Trophoblast cell (in vitro differentiated cells and primary cell): ENCODE data around the gene PRR14L.

Experiments
- DNase-seq, 2 donors: peaks; one replicate each; pipeline ENCODE4 v3.0.0-alpha.2; 2016
- H2AFZ ChIP-seq: 2 replicates; pipeline ENCODE4 v1.6.1; 2013; ENCODE audit warnings: low read length, moderate library complexity, mild to moderate bottlenecking; ENCODE audit not compliant: insufficient read depth, poor library complexity
- H2AK5ac ChIP-seq: 2 replicates; pipeline ENCODE4 v1.6.1; 2013; ENCODE audit warnings: mild to moderate bottlenecking, low read length
- H2BK120ac ChIP-seq: 2 replicates; pipeline ENCODE4 v1.6.1; 2013; ENCODE audit warnings: low read length, mild to moderate bottlenecking, moderate library complexity; ENCODE audit not compliant: insufficient read depth, poor library complexity
- H2BK12ac ChIP-seq: 2 replicates; pipeline ENCODE4 v1.6.1; 2013; ENCODE audit warnings: mild to moderate bottlenecking, low read length, moderate library complexity
- H2BK5ac ChIP-seq: 2 replicates; pipeline ENCODE4 v1.6.1; 2013; ENCODE audit warnings: low read length, low read depth, moderate library complexity, mild to moderate bottlenecking; ENCODE audit not compliant: poor library complexity
- H3K14ac ChIP-seq: 2 replicates; pipeline ENCODE4 v1.6.1; 2013; ENCODE audit warnings: mild to moderate bottlenecking, low read length
- H3K18ac ChIP-seq: 2 replicates; pipeline ENCODE4 v1.6.1; 2013; ENCODE audit warnings: mild to moderate bottlenecking, low read length
- H3K23ac ChIP-seq: 2 replicates; pipeline ENCODE4 v1.6.1; 2013; ENCODE audit warnings: low read length
- H3K27ac ChIP-seq: 2 replicates; pipeline ENCODE4 v1.5.1; 2013; ENCODE audit warnings: low read depth, mild to moderate bottlenecking, inconsistent platforms, low read length, moderate library complexity
- H3K27me3 ChIP-seq: 2 replicates; pipeline ENCODE4 v1.6.1; 2013; ENCODE audit warnings: inconsistent platforms, mild to moderate bottlenecking, low read length, moderate library complexity; ENCODE audit not compliant: insufficient read depth
- H3K36me3 ChIP-seq, 2 experiments: 1 replicate in 1 of 2; 2 replicates in 1 of 2; pipeline ENCODE4 v1.6.1; 2013; ENCODE audit warnings: low read length in 2 of 2, mild to moderate bottlenecking in 2 of 2, moderate library complexity in 1 of 2; ENCODE audit not compliant: insufficient read depth in 2 of 2, control insufficient read depth in 1 of 2
- H3K4ac ChIP-seq: 2 replicates; pipeline ENCODE4 v1.6.1; 2013; ENCODE audit warnings: low read depth, mild to moderate bottlenecking, low read length, moderate library complexity
- H3K4me1 ChIP-seq, 2 experiments: 1 replicate in 1 of 2; 2 replicates in 1 of 2; pipeline ENCODE4 v1.6.1; 2013; ENCODE audit warnings: low read length in 2 of 2, mild to moderate bottlenecking in 2 of 2, moderate library complexity in 1 of 2; ENCODE audit not compliant: insufficient read depth in 2 of 2, control insufficient read depth in 1 of 2
- H3K4me2 ChIP-seq: 2 replicates; pipeline ENCODE4 v1.6.1; 2013; ENCODE audit warnings: inconsistent platforms, mild to moderate bottlenecking, low read length, moderate library complexity
- H3K4me3 ChIP-seq: 2 replicates; pipeline ENCODE4 v1.5.1; 2013; ENCODE audit warnings: mild to moderate bottlenecking, low read depth, low read length, inconsistent platforms
- H3K79me1 ChIP-seq: one replicate; pipeline ENCODE4 v1.6.1; 2013; ENCODE audit warnings: low read length
- H3K79me2 ChIP-seq: 2 replicates; pipeline ENCODE4 v1.6.1; 2013; ENCODE audit warnings: low read length, mild to moderate bottlenecking; ENCODE audit not compliant: control insufficient read depth, insufficient read depth, poor library complexity
- H3K9ac ChIP-seq: 2 replicates; pipeline ENCODE4 v1.6.1; 2013; ENCODE audit warnings: mild to moderate bottlenecking, low read length
- H3K9me3 ChIP-seq: 2 replicates; pipeline ENCODE4 v1.6.1; 2013; ENCODE audit warnings: low read depth, mild to moderate bottlenecking, control low read depth, inconsistent platforms, low read length; ENCODE audit not compliant: insufficient read depth
- H4K12ac ChIP-seq: 2 replicates; pipeline ENCODE4 v1.6.1; 2013; ENCODE audit warnings: low read depth, mild to moderate bottlenecking, low read length, moderate library complexity
- H4K8ac ChIP-seq: 2 replicates; pipeline ENCODE4 v1.6.1; 2013; ENCODE audit warnings: low read depth, mild to moderate bottlenecking, low read length, moderate library complexity
- H4K91ac ChIP-seq: one replicate; pipeline ENCODE4 v1.6.1; 2013; ENCODE audit warnings: low read depth, mild to moderate bottlenecking, low read length, moderate library complexity
- WGBS: extraction: QIAGEN DNeasy Blood & Tissue Kit; methylation state at CpG from one replicate; pipeline ENCODE4 v1.1.7; 2013; ENCODE audit warnings: missing lambda C conversion rate; ENCODE audit not compliant: insufficient read length, insufficient coverage; ENCODE audit errors: extremely low coverage; 5-methylcytosine and 5-hydroxymethylcytosine counted together

PRR14L gene

DNA sequence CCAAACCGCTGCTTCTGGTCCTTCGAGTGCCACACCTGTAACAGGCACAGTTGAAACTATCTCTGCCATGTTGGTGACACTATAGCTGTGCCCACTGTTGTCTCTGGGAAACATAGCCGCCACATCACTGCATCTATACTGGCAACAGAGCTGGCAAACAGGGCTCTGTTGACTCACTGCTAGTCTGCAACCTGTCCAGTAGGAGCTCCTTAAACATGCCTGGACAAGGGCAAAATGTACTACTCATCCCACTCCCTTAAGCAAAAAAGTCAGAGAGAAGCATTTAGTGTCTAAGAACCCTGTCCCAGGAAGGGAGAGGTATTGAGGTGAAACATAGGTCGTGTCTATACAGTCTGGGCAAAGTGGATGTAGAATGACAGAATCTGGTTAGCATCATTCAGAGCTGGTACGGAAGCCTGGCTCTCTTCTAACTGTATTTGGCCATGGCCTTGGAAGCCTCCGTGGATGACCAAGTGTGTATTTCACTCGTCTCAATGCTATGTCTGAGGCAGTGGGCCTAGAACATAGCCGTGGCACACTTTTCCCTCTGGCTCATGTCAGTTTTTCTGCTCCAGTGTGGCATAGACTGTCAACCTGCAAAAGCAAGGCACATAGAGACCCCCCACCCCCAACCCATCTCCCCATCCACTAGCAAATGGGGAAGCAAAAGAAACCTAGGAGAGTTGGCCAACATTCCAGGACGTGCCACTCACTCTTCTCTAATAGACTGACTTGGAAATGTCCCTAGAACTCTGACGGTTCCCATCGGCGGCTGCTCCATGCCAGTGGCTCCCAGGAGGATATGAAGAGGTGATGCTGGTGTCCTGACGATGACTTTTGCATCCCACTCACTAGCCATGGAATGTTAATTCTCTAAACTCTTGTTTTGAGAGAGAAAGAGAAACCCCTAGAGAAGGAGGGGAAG, 66.5 kb downstream of the PRR14L start:
- no peak overlapping the region for H3K23ac ChIP-seq
- H3K79me1 ChIP-seq: no peaks in the 10 kb centered on the region
- H3K9me3 ChIP-seq: no peaks in the 10 kb centered on the region
- no peak overlapping the region for H3K14ac ChIP-seq
- H2AK5ac ChIP-seq: no peak overlapping the region
- H3K18ac ChIP-seq: no peak overlapping the region
- H3K27ac ChIP-seq: no peak overlapping the region
- no peak for DNase-seq
- no peak overlapping the region for H4K91ac ChIP-seq
- H3K4me1 ChIP-seq: no peaks in the 10 kb centered on the region
- no peak overlapping the region for H3K4me3 ChIP-seq
- H2BK120ac ChIP-seq: no peak overlapping the region
- WGBS: no CpG with 5 or more reads among the region's 13 CpGs
- H3K27me3 ChIP-seq: no peaks in the 10 kb centered on the region
- H2BK5ac ChIP-seq: no peak overlapping the region
- no peak overlapping the region for H3K9ac ChIP-seq
- no peak overlapping the region for H2AFZ ChIP-seq
- no peak overlapping the region for H3K4ac ChIP-seq
- H3K4me2 ChIP-seq: no peak overlapping the region
- H3K79me2 ChIP-seq: no peaks in the 10 kb centered on the region
- no peak overlapping the region for H4K8ac ChIP-seq
- no peak overlapping the region for H2BK12ac ChIP-seq
- H4K12ac ChIP-seq: no peak overlapping the region
- peaks cover 23 to 33% of the 10 kb centered on the region in 2 experiments for H3K36me3 ChIP-seq

DNA sequence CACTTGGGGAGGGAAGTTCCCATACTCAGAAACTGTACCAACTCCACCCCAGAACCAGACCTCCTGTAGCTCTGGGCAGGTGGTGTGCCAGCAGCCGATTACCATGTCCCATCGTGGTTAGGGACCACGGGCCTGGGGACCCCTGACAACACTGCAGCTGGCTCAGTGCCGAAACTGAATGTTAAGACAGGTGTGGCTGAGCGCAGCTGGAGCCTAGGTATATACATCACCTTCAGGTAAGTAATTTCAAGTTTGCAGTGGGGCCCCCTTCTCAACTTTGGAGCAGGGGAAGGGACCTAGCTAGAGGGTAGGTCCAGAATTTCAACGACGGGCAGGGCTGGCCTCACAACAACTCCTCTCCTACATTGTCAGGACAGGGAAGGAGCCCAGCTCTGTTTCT, 67.2 kb downstream of the PRR14L start:
- no peak overlapping the region for H4K8ac ChIP-seq
- no peak overlapping the region for H2BK12ac ChIP-seq
- H4K91ac ChIP-seq: no peak overlapping the region
- DNase-seq: no peak
- H3K79me2 ChIP-seq: no peaks in the 10 kb centered on the region
- H2AFZ ChIP-seq: no peak overlapping the region
- H3K79me1 ChIP-seq: no peaks in the 10 kb centered on the region
- H3K4me1 ChIP-seq: no peaks in the 10 kb centered on the region
- H3K14ac ChIP-seq: no peak overlapping the region
- H3K27me3 ChIP-seq: no peaks in the 10 kb centered on the region
- no peak overlapping the region for H3K23ac ChIP-seq
- H3K9ac ChIP-seq: no peak overlapping the region
- peaks cover 23 to 33% of the 10 kb centered on the region in 2 experiments for H3K36me3 ChIP-seq
- no peak overlapping the region for H2BK5ac ChIP-seq
- H3K9me3 ChIP-seq: no peaks in the 10 kb centered on the region
- no peak overlapping the region for H3K4ac ChIP-seq
- no peak overlapping the region for H2BK120ac ChIP-seq
- H4K12ac ChIP-seq: no peak overlapping the region
- no peak overlapping the region for H3K27ac ChIP-seq
- H3K4me2 ChIP-seq: no peak overlapping the region
- WGBS: no CpG with 5 or more reads among the region's 7 CpGs
- H3K4me3 ChIP-seq: no peak overlapping the region
- no peak overlapping the region for H3K18ac ChIP-seq
- no peak overlapping the region for H2AK5ac ChIP-seq

DNA sequence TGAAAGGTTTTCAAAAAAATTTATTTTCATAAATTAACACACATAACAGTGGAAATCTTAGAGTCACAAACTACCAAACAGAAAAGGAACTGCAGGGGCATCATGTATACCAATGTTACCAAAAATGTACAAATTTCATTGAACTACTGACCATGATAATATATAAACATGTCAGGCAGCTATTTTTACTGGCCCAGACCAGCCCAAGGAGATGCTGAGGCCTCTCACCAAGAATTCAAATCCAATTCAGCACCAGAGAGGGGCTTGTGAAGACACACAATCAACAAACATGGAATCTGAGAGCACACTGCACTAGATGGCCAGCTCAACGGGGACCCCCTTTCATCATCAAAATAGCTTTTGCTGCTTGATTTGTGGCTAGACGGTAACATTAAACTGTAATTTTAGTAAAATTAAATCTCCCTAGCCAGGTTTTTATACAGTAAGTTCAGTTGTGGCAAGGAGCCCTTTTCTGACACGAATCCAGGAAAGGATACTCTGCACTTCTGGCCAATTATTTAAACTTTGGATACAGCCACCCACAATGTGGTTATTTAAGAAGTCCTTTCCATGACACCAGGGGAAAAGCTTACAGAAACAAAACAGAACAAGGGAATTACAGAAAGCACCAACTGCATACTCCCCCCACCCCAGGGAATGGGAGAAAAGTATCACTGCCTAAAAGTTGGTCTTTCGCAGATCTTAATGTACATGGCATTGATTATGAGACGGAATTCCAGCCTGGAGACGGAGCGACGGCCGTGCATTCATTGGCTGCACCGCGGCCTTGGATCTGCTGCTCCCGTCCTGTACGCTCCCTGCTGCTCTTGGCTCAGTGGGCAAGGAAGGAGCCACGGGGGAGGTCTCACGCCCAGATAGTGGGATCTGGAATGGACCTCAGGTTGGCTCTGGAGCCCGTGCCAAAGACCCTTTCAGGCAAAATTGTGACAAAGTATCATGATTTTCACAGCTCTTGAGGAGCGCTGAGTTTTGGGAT, 68.3 kb downstream of the PRR14L start:
- Histone ChIP-seq H2BK120ac (no peak overlapping the region), H3K79me1 (no peaks in the 10 kb centered on the region), H3K4me3 (no peak overlapping the region), H4K91ac (no peak overlapping the region), H3K36me3 (peaks cover 23 to 33% of the 10 kb centered on the region in 2 experiments), H3K23ac (no peak overlapping the region), H2AFZ (no peak overlapping the region), H3K4me2 (no peak overlapping the region), H3K9ac (no peak overlapping the region), H2BK12ac (no peak overlapping the region), H3K4me1 (no peaks in the 10 kb centered on the region), H3K27ac (no peak overlapping the region), H2BK5ac (no peak overlapping the region), H3K4ac (no peak overlapping the region), H3K18ac (no peak overlapping the region), H4K12ac (no peak overlapping the region), H3K27me3 (no peaks in the 10 kb centered on the region), H3K9me3 (no peaks in the 10 kb centered on the region), H2AK5ac (no peak overlapping the region), H3K14ac (no peak overlapping the region), H4K8ac (no peak overlapping the region), H3K79me2 (no peaks in the 10 kb centered on the region)
- no peak for DNase-seq
- WGBS: no CpG with 5 or more reads among the region's 17 CpGs

DNA sequence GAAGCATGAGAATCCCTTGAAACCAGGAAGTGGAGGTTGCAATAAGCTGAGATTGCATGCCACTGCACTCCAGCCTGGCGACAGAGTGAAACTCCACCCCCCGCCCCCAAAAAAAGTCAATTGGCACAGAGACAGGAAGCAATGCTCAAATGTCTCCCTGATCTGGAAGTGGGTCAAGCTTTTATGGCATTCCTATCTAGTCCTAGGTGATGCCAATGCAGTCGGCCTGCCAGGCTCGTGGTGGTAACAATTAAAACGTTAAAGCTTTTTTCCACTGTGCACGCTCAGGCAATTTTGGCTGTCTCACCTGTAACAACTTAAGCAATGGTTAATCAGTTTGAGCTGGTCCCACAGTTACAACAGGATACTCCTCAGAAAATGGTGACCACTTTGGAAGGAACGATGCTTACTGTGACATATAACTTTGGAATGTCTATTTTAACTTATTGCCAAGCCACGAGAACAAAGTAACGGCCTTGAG, 69.0 kb downstream of the PRR14L start:
- Histone ChIP-seq H3K9me3 (no peaks in the 10 kb centered on the region), H3K23ac (no peak overlapping the region), H3K36me3 (peaks cover 19 to 28% of the 10 kb centered on the region in 2 experiments), H3K79me2 (no peaks in the 10 kb centered on the region), H3K4me3 (no peak overlapping the region), H2AK5ac (no peak overlapping the region), H3K27me3 (no peaks in the 10 kb centered on the region), H3K4me2 (no peak overlapping the region), H2BK120ac (no peak overlapping the region), H2AFZ (no peak overlapping the region), H2BK5ac (no peak overlapping the region), H3K18ac (no peak overlapping the region), H4K8ac (no peak overlapping the region), H3K27ac (no peak overlapping the region), H3K9ac (no peak overlapping the region), H3K14ac (no peak overlapping the region), H4K12ac (no peak overlapping the region), H3K4ac (no peak overlapping the region), H2BK12ac (no peak overlapping the region), H3K4me1 (no peaks in the 10 kb centered on the region), H4K91ac (no peak overlapping the region), H3K79me1 (no peaks in the 10 kb centered on the region)
- DNase-seq: peak in 1 of 2 donors; percentile 44
- WGBS: no CpG with 5 or more reads among the region's 9 CpGs
